Measurements from ENCODE around the gene ZNF302.
"Not testable (repeated sequence)": the region's sequence is repeated elsewhere in the genome, so short reads cannot be mapped to it uniquely, and the experiment has no call there.

The ZNF302 gene

DNA sequence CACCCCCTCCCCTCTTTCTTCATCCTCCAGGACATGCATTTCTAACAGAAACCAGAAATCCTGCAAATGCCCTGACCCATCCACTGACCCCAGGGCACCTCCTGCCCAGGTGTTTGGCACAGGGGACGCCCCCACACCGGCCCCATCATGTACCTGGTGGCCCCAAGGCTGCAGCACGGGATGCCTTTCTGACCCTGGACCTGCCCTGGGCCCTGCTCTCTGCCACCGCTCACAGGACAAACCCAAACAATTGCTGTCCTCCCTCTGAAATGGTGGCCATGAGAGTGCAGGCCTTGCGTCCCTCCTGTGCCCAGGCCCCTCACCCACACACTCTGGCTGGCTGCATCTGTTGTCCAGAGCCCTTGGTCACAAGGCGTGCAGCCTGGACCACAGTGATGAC, 12.6 kb upstream of the ZNF302 start:
- no peak overlapping the region for H3K4me3 ChIP-seq (ENCODE audit: low read length)
- TF ChIP-seq, protein P1, sequence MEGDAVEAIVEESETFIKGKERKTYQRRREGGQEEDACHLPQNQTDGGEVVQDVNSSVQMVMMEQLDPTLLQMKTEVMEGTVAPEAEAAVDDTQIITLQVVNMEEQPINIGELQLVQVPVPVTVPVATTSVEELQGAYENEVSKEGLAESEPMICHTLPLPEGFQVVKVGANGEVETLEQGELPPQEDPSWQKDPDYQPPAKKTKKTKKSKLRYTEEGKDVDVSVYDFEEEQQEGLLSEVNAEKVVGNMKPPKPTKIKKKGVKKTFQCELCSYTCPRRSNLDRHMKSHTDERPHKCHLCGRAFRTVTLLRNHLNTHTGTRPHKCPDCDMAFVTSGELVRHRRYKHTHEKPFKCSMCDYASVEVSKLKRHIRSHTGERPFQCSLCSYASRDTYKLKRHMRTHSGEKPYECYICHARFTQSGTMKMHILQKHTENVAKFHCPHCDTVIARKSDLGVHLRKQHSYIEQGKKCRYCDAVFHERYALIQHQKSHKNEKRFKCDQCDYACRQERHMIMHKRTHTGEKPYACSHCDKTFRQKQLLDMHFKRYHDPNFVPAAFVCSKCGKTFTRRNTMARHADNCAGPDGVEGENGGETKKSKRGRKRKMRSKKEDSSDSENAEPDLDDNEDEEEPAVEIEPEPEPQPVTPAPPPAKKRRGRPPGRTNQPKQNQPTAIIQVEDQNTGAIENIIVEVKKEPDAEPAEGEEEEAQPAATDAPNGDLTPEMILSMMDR (conservative IDR thresholded peaks at IDR 0.05; ENCODE audit: low read depth, low read length), result no peak
- DNase-seq (ENCODE audit: low read depth), result no peak

DNA sequence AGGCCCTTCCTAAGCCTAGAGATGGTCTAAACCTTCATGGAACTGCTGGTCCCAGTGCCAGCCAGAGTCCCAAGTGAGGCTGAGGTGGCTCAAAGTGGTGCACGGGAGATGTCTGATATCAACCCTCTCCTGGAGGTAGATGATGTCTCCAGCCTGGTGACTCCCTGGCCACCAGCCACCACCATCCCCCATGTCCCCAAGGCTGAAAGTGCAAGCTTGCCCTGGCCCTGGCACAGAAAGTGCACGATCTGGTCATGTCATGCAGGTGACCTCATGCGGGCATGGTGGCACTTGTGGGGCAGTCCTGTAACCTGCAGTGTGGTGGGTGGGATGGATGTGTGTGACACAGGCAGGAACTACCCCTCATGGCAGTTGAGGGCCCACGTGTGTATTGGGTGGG, 12.2 kb upstream of the ZNF302 start:
- not testable (repeated sequence) for DNase-seq (ENCODE audit: low read depth); H3K4me3 ChIP-seq (ENCODE audit: low read length)

DNA sequence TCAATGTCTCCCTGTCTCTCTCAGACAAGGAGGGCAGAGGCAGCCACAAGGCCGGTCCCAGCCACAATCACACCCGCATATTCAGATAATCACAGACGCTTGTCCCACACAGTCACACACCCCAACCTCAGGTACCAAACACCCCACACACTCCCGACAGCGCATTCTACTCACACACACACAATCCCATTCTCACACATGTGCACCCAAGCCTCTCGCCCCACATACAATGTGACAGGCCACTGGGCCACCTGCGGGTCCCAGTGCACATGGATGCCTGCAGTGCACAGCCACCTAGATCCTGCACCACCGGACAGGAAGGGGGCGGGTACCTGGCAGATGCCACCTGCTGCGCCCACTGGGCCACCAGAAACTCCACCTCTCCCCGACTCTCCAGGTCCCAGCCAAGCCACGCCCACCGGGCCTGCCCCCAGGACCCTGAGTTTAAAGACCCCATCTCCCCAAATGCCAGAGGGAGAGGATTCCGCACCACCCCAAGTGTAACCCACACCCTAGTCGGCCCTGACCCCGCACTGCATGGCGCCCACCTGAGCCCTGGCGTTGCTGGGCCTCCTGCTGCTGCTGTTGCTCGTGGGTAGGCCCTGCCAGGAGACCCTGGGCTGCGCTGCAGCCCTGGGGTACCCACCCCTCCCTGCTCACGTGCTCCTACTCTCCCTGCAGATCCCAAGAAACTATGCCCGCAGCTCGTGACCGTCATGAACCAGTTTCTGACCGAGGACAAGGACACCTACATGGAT, 11.1 kb upstream of the ZNF302 start:
- TF ChIP-seq, protein P1 (conservative IDR thresholded peaks at IDR 0.05; ENCODE audit: low read depth, low read length), result no peak
- no peak for DNase-seq (ENCODE audit: low read depth)
- no peak overlapping the region for H3K4me3 ChIP-seq (ENCODE audit: low read length)

DNA sequence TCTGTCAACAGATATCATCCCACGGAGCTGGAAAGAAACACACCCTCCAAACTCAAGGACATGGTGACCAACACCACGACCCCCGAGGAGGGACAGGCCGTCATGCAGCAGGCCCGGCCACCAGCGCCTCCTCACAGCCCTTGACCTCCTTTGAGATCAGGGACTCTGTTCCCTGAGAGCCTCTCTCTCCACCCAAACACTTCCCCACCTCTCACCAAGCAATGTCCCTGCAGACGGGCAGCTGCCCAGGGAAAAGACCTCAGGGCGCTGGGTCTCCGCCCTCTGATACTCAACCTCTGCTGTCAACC, 10.6 kb upstream of the ZNF302 start:
- TF ChIP-seq, protein P1 (conservative IDR thresholded peaks at IDR 0.05; ENCODE audit: low read depth, low read length), result no peak
- H3K4me3 ChIP-seq (ENCODE audit: low read length), result no peak overlapping the region
- DNase-seq (ENCODE audit: low read depth), result no peak

DNA sequence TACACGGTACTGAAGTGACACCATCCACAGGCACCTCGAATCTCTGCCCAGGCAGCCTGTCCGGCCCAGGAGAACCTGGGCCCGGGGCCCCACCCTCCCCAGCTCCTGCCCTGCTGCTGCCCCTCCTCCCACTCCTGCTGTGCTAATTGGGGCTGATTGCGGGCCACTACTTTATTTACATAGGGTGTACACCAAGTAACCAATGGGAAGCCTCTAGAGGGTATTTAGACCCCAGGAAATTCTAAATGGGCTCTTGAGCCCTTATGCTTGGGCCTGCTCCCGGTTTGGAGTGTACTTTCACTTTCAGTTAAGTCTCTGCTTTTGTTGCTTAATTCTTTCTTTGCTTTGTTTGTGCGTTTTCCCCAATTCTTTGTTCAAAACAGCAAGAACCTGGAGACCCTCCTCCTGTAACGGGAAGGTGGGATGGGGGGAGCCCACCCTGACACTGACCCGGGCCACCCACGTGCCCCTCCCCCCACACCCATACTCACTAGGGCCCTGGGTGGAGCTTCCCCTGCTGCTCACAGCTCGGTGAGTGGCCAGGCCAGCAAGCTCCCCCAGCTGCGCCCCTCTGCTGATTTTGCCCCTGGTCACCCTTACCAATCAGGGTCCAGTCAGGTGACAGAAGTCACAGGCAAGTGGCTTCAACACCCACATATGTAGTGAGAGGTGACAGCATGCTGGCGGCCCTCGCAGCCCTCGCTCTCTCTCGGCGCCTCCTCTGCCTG, 10.0 kb upstream of the ZNF302 start:
- TF ChIP-seq, protein P1 (conservative IDR thresholded peaks at IDR 0.05; ENCODE audit: low read depth, low read length), result no peak
- no peak for DNase-seq (ENCODE audit: low read depth)
- no peak overlapping the region for H3K4me3 ChIP-seq (ENCODE audit: low read length)

DNA sequence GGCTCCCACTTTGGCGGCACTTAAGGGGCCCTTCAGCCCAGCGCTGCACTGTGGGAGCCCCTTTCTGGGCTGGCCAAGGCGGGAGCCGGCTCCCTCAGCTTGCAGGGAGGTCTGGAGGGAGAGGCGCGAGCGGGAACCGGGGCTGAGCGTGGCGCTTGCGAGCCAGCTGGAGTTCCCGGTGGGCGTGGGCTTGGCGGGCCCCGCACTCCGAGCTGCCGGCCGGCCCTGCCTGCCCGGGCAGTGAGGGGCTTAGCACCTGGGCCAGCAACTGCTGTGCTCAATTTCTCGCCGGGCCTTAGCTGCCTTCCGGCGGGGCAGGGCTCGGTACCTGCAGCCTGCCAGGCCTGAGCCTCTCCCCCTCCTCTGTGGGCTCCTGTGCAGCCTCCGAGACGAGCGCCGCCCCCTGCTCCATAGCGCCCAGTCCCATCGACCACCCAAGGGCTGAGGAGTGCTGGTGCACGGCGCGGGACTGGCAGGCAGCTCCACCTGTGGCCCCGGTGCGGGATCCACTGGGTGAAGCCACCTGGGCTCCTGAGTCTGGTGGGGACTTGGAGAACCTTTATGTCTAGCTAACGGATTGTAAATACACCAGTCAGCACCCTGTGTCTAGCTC, 9.3 kb upstream of the ZNF302 start:
- not testable (repeated sequence) for H3K4me3 ChIP-seq (ENCODE audit: low read length); DNase-seq (ENCODE audit: low read depth)

DNA sequence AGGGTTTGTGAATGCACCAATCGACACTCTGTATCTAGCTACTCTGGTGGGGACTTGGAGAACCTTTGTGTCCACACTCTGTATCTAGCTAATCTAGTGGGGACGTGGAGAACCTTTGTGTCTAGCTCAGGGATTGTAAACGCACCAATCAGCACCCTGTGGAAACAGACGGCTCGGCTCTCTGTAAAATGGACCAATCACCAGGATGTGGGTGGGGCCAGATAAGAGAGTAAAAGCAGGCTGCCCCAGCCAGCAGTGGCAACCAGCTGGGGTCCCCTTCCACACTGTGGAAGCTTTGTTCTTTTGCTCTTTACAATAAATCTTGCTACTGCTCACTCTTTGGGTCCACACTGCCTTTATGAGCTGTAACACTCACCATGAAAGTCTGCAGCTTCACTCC, 8.8 kb upstream of the ZNF302 start:
- DNase-seq (ENCODE audit: low read depth); H3K4me3 ChIP-seq (ENCODE audit: low read length): not testable (repeated sequence)

DNA sequence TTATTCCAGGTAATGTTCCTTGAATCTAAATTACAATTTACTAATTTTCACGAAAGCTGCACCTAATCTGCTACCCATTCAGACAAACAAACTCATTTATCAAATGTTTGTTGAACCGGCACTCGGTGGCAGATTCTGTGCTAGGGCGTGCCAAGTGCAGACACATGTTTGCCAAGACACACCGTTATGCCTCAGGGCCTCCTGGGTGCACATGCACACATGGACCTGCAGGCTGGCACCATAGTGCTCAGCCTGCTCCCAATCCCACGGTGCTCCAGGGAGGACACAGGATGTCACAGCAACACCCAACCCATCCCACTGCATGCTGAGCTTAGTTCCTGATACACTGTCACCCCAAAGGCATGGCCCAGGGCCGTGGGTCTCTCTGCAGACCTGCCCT, 8.2 kb upstream of the ZNF302 start:
- TF ChIP-seq, protein P1 (conservative IDR thresholded peaks at IDR 0.05; ENCODE audit: low read depth, low read length), result no peak
- no peak for DNase-seq (ENCODE audit: low read depth)
- H3K4me3 ChIP-seq (ENCODE audit: low read length), result no peak overlapping the region
